Esophagus muscularis mucosa (tissue), 4 donors: Measurements from ENCODE around the gene PP2D1. TPM values are rescaled to one million over a fixed set of nuclear protein-coding genes. Genes with fewer than 3 reads are reported as not detected.
"Not testable (repeated sequence)": the region's sequence is repeated elsewhere in the genome, so short reads cannot be mapped to it uniquely, and the experiment has no call there.

Experiments used
- DNase-seq: peaks from one replicate; pipeline ENCODE4 v3.0.0-alpha.2; 2017; ENCODE audit errors: extremely low spot score
- H3K27ac ChIP-seq, 4 donors: fragments of 200-600 bp; sonication (generic); replicated peaks in 1 of 4; 1 replicate in 3 of 4; 2 replicates in 1 of 4; pipeline ENCODE4 v1.5.1; 2016 to 2019; ENCODE audit warnings: mild to moderate bottlenecking in 1 of 4
- H3K27me3 ChIP-seq, 4 donors: fragments of 200-600 bp; sonication (generic); one replicate each; pipeline versions ENCODE4 v1.5.1 to v1.6.0; 2016 to 2019
- H3K36me3 ChIP-seq, 4 donors: fragments of 200-600 bp; sonication (generic); one replicate each; pipeline ENCODE4 v1.5.1; 2016 to 2019
- H3K4me1 ChIP-seq, 4 donors: fragments of 200-600 bp; sonication (generic); one replicate each; pipeline ENCODE4 v1.5.1; 2016 to 2019
- H3K4me3 ChIP-seq, 4 donors: fragments of 200-600 bp; sonication (generic); 1 replicate in 2 of 4; 2 replicates in 2 of 4; pipeline ENCODE4 v1.5.1; 2016 to 2019; ENCODE audit warnings: mild to moderate bottlenecking in 4 of 4, moderate library complexity in 1 of 4
- H3K9me3 ChIP-seq, 4 donors: fragments of 200-600 bp; sonication (generic); 1 replicate in 3 of 4; 2 replicates in 1 of 4; pipeline ENCODE4 v1.5.1; 2016 to 2019
- CTCF ChIP-seq, 3 experiments: fragments of 200-600 bp in 2 of 3; fragments of 450-650 bp in 1 of 3; sonication (generic) in 2 of 3; IDR thresholded peaks; one replicate each; pipeline ENCODE4 v1.5.1; 2017 to 2019; ENCODE audit warnings: antibody characterized with exemption in 3 of 3, mild to moderate bottlenecking in 2 of 3, moderate library complexity in 1 of 3
- EP300 ChIP-seq: sonication (generic); formaldehyde crosslinking; IDR thresholded peaks from one replicate; pipeline ENCODE4 v1.6.1; 2017; ENCODE audit warnings: antibody characterized with exemption
- POLR2A ChIP-seq: fragments of 450-650 bp; IDR thresholded peaks from one replicate; pipeline ENCODE4 v1.6.1; 2017; ENCODE audit warnings: antibody characterized with exemption, moderate library complexity, mild to moderate bottlenecking, low read depth
- POLR2AphosphoS5 ChIP-seq, 2 donors: sonication (generic); formaldehyde crosslinking; IDR thresholded peaks; one replicate each; pipeline ENCODE4 v1.6.1; 2017; ENCODE audit warnings: antibody characterized with exemption in 2 of 2
- WGBS: methylation state at CpG from one replicate; pipeline ENCODE4 v1.1.5; 2018; 5-methylcytosine and 5-hydroxymethylcytosine counted together
- intact Hi-C: fragments of 100-400 bp; cut with DNase I; formaldehyde crosslinking; loops from one replicate; pipeline ENCODE4 v1.15.1; 2023
- total RNA-seq, 4 donors: library from RNA; depleted of rRNA; stranded (reverse); fragments of >200 nt; gene quantifications; one replicate each; pipeline versions ENCODE4 v1.1.0 to v1.2.1, GENCODE V29; 2016

The PP2D1 gene
- total RNA-seq, 4 donors from 2014 or later, result not detected

- H3K36me3 ChIP-seq, result no peaks in the 10 kb centered on the region
- H3K4me1 ChIP-seq, result no peaks in the 10 kb centered on the region
- WGBS, result 69% methylated on average over 2 of the region's 2 CpGs
- H3K9me3 ChIP-seq, result no peaks in the 10 kb centered on the region
- no peak overlapping the region for H3K4me3 ChIP-seq
- no peak overlapping the region for H3K27ac ChIP-seq
- no peak for DNase-seq
- no peaks in the 10 kb centered on the region for H3K27me3 ChIP-seq
- TF ChIP-seq POLR2AphosphoS5 (IDR thresholded peaks at IDR 0.05) (no peak), CTCF (IDR thresholded peaks at IDR 0.05) (no peak), EP300 (no peak), POLR2A (no peak)
- intact Hi-C loops, result no loop called here
Measured at GRCh38 chr3:20008646-20009045, 3.4 kb downstream of the PP2D1 start.

- TF ChIP-seq POLR2A, result no peak
- TF ChIP-seq POLR2AphosphoS5 (IDR thresholded peaks at IDR 0.05), result no peak
- TF ChIP-seq CTCF (IDR thresholded peaks at IDR 0.05), result no peak
- TF ChIP-seq EP300, result no peak
- no peaks in the 10 kb centered on the region for H3K4me1 ChIP-seq
- no peak overlapping the region for H3K27ac ChIP-seq
- DNase-seq, result no peak
- 96% methylated on average over 20 of the region's 20 CpGs for WGBS
- intact Hi-C loops, result no loop called here
- H3K9me3 ChIP-seq, result no peaks in the 10 kb centered on the region
- no peaks in the 10 kb centered on the region for H3K27me3 ChIP-seq
- no peaks in the 10 kb centered on the region for H3K36me3 ChIP-seq
- no peak overlapping the region for H3K4me3 ChIP-seq
Measured at GRCh38 chr3:20007960-20008359, 4.1 kb downstream of the PP2D1 start.

GRCh38 chr3:20001932-20002331, 10.1 kb downstream of the PP2D1 start:
- WGBS, result 78% methylated on average over 3 of the region's 3 CpGs

GRCh38 chr3:19997502-19997901, 14.6 kb downstream of the PP2D1 start:
- Histone ChIP-seq H3K27ac (no peak overlapping the region), H3K36me3 (no peaks in the 10 kb centered on the region), H3K9me3 (no peaks in the 10 kb centered on the region), H3K27me3 (no peaks in the 10 kb centered on the region), H3K4me3 (no peak overlapping the region), H3K4me1 (no peaks in the 10 kb centered on the region)
- no peak for TF ChIP-seq POLR2A
- no peak for TF ChIP-seq POLR2AphosphoS5 (IDR thresholded peaks at IDR 0.05)
- no peak for TF ChIP-seq EP300
- TF ChIP-seq CTCF (IDR thresholded peaks at IDR 0.05), result no peak
- intact Hi-C loops, result no loop called here
- no peak for DNase-seq
- WGBS, result 92% methylated on average over 4 of the region's 4 CpGs

More at GRCh38 chr3:20001932-20002331, 10.1 kb downstream of the PP2D1 start:
- no peak for DNase-seq
- intact Hi-C loops, result no loop called here
- no peak overlapping the region for H3K27ac ChIP-seq
- TF ChIP-seq CTCF (IDR thresholded peaks at IDR 0.05) (no peak), POLR2AphosphoS5 (IDR thresholded peaks at IDR 0.05) (no peak), EP300 (no peak), POLR2A (no peak)
- H3K27me3 ChIP-seq, result no peaks in the 10 kb centered on the region
- H3K4me1 ChIP-seq, result no peaks in the 10 kb centered on the region
- H3K4me3 ChIP-seq, result no peak overlapping the region
- no peaks in the 10 kb centered on the region for H3K36me3 ChIP-seq
- no peaks in the 10 kb centered on the region for H3K9me3 ChIP-seq

GRCh38 chr3:19994796-19995195, 17.3 kb downstream of the PP2D1 start:
- H3K9me3 ChIP-seq, result no peaks in the 10 kb centered on the region
- H3K36me3 ChIP-seq, result no peaks in the 10 kb centered on the region
- DNase-seq, result no peak
- no peak overlapping the region for H3K4me3 ChIP-seq
- no peak overlapping the region for H3K27ac ChIP-seq
- intact Hi-C loops, result no loop called here
- H3K4me1 ChIP-seq, result no peaks in the 10 kb centered on the region
- 66% methylated on average over 2 of the region's 2 CpGs for WGBS
- no peak for TF ChIP-seq POLR2A
- TF ChIP-seq CTCF (IDR thresholded peaks at IDR 0.05), result no peak
- no peak for TF ChIP-seq POLR2AphosphoS5 (IDR thresholded peaks at IDR 0.05)
- no peak for TF ChIP-seq EP300
- H3K27me3 ChIP-seq, result no peaks in the 10 kb centered on the region

GRCh38 chr3:19988904-19989303, 23.2 kb downstream of the PP2D1 start:
- peaks cover 2 to 19% (median 12%) of the 10 kb centered on the region in 4 donors for H3K36me3 ChIP-seq
- H3K4me3 ChIP-seq, H3K27me3 ChIP-seq, intact Hi-C loops, DNase-seq, H3K9me3 ChIP-seq, H3K27ac ChIP-seq, H3K4me1 ChIP-seq: not testable (repeated sequence)
- 98% methylated on average over 8 of the region's 8 CpGs for WGBS
